WTC11 (cell line): ENCODE data around the gene SLC9A9. TPM values are rescaled to one million over a fixed set of nuclear protein-coding genes. Genes with fewer than 3 reads are reported as not detected.

Experiments
- ATAC-seq: fragments of 200-7000 bp; cut with Tn5 transposase; 2 replicates; pipeline ENCODE4 v1.10.0; 2021; ENCODE audit warnings: mild to moderate bottlenecking, moderate library complexity
- CTCF ChIA-PET: fragments of 300-600 bp; sonication (Branson Sonifier 250); formaldehyde crosslinking; loops from one replicate; lab custom pipeline; 2021; ENCODE audit warnings: antibody characterized with exemption; lab: Charles Lee
- POLR2A ChIA-PET: fragments of 350-600 bp; sonication (Branson Sonifier 250); formaldehyde crosslinking; loops from one replicate; lab custom pipeline; 2021; ENCODE audit warnings: antibody characterized with exemption; lab: Charles Lee
- DNase-seq: peaks from one replicate; pipeline ENCODE4 v3.0.0; 2021; ENCODE audit warnings: low spot score
- H3K27ac Mint-ChIP-seq: 2 replicates; pipeline ENCODE4 v1.8.0; 2021; ENCODE audit warnings: mixed read lengths
- H3K27me3 Mint-ChIP-seq: 2 replicates; pipeline ENCODE4 v1.8.0; 2021; ENCODE audit warnings: low read depth, mild to moderate bottlenecking, moderate library complexity, mixed read lengths
- H3K36me3 Mint-ChIP-seq: 2 replicates; pipeline ENCODE4 v1.8.0; 2021; ENCODE audit warnings: mixed read lengths
- H3K4me1 Mint-ChIP-seq: 2 replicates; pipeline ENCODE4 v1.8.0; 2022; ENCODE audit warnings: mixed read lengths
- H3K4me3 Mint-ChIP-seq: 2 replicates; pipeline ENCODE4 v1.8.0; 2021; ENCODE audit warnings: mild to moderate bottlenecking, moderate library complexity, mixed read lengths
- H3K9me3 Mint-ChIP-seq: 2 replicates; pipeline ENCODE4 v1.8.0; 2021; ENCODE audit warnings: mixed read lengths
- ATF3 ChIP-seq: sonication (generic); formaldehyde crosslinking; conservative IDR thresholded peaks from 2 replicates; pipeline ENCODE4 v1.8.1; 2022; ENCODE audit warnings: mild to moderate bottlenecking, missing genetic modification reagents
- CBFB ChIP-seq: sonication (generic); formaldehyde crosslinking; IDR thresholded peaks from 2 replicates; pipeline ENCODE4 v1.8.1; 2022; ENCODE audit warnings: mild to moderate bottlenecking, low read depth, missing genetic modification reagents
- CREM ChIP-seq: sonication (generic); formaldehyde crosslinking; IDR thresholded peaks from 2 replicates; pipeline ENCODE4 v1.8.1; 2022; ENCODE audit warnings: mild to moderate bottlenecking, missing genetic modification reagents, moderate library complexity
- ELF4 ChIP-seq: sonication (generic); formaldehyde crosslinking; IDR thresholded peaks from 2 replicates; pipeline ENCODE4 v1.8.1; 2022; ENCODE audit warnings: low read depth, mild to moderate bottlenecking, moderate library complexity, missing genetic modification reagents
- EMX1 ChIP-seq: fragments of 250-450 bp; sonication (Bioruptor Pico); IDR thresholded peaks from 2 replicates; pipeline ENCODE4 v1.8.0; 2021; ENCODE audit warnings: mild to moderate bottlenecking
- FOXP1 ChIP-seq: sonication (generic); formaldehyde crosslinking; IDR thresholded peaks from 2 replicates; pipeline ENCODE4 v1.8.0; 2022; ENCODE audit warnings: missing genetic modification reagents, mild to moderate bottlenecking, moderate library complexity, borderline replicate concordance
- IRF2 ChIP-seq: sonication (generic); formaldehyde crosslinking; IDR thresholded peaks from 2 replicates; pipeline ENCODE4 v1.8.0; 2022; ENCODE audit warnings: low read depth, missing genetic modification reagents, borderline replicate concordance
- PREB ChIP-seq: sonication (generic); formaldehyde crosslinking; IDR thresholded peaks from 2 replicates; pipeline ENCODE4 v1.8.1; 2022; ENCODE audit warnings: mild to moderate bottlenecking, missing genetic modification reagents, moderate library complexity, borderline replicate concordance
- SOX15 ChIP-seq: fragments of 250-450 bp; sonication (Bioruptor Pico); IDR thresholded peaks from 2 replicates; pipeline ENCODE4 v1.9.0; 2021; ENCODE audit warnings: mild to moderate bottlenecking
- SP1 ChIP-seq: sonication (generic); formaldehyde crosslinking; conservative IDR thresholded peaks from 2 replicates; pipeline ENCODE4 v1.8.1; 2022; ENCODE audit warnings: missing genetic modification reagents
- TP53 ChIP-seq: sonication (generic); formaldehyde crosslinking; IDR thresholded peaks from 2 replicates; pipeline ENCODE4 v1.8.1; 2023; ENCODE audit warnings: mild to moderate bottlenecking, missing genetic modification reagents
- ZMAT4 ChIP-seq: fragments of 250-450 bp; sonication (Bioruptor Pico); IDR thresholded peaks from 2 replicates; pipeline ENCODE4 v1.9.0; 2021; ENCODE audit warnings: mild to moderate bottlenecking
- ZNF121 ChIP-seq: sonication (generic); formaldehyde crosslinking; IDR thresholded peaks from 2 replicates; pipeline ENCODE4 v1.8.0; 2023; ENCODE audit warnings: missing genetic modification reagents
- ZNF671 ChIP-seq: fragments of 250-450 bp; sonication (Bioruptor Pico); IDR thresholded peaks from 2 replicates; pipeline ENCODE4 v1.8.0; 2021; ENCODE audit warnings: mild to moderate bottlenecking
- total RNA-seq: library from RNA; stranded (reverse); gene quantifications from 3 replicates; pipeline ENCODE4 v1.2.3, GENCODE V29; 2021
- TF ChIP-seq, protein P1 (sequence below): sonication (generic); formaldehyde crosslinking; IDR thresholded peaks from 2 replicates; pipeline ENCODE4 v1.8.1; 2023; ENCODE audit warnings: mild to moderate bottlenecking, missing genetic modification reagents
- TF ChIP-seq, protein P2 (sequence below): fragments of 200-600 bp; IDR thresholded peaks from 2 replicates; pipeline ENCODE4 v1.8.0; 2022; ENCODE audit warnings: antibody characterized with exemption

Gene SLC9A9
- total RNA-seq, 1 experiment from 2014 or later = 1.2 TPM

DNA sequence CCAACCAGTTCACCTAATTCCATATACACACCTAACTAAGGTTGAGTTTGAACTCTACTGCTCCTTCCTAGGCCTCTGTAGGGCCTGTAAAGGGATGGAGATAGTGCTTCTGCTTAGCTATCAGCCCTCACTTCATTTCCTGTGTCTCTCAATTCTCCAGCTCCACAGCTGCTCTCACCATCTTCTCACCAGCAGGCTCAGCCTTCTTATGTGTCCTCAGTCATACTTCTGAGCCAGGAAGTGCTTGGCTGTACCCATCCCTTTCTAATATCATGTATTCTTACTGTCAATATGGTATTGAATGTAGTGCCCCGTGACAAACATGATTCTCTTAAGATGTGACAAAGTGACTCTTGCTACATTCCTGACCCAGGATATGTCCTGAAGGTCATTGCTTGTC lies 116.9 kb downstream of the SLC9A9 start (continued):
- TF ChIP-seq IRF2 (CRISPR knock-in tag) (no peak), EMX1 (CRISPR knock-in tag) (no peak), ELF4 (no peak), ATF3 (no peak), SOX15 (CRISPR knock-in tag) (no peak), ZMAT4 (no peak), TP53 (no peak)
- TF ChIP-seq, protein P1, sequence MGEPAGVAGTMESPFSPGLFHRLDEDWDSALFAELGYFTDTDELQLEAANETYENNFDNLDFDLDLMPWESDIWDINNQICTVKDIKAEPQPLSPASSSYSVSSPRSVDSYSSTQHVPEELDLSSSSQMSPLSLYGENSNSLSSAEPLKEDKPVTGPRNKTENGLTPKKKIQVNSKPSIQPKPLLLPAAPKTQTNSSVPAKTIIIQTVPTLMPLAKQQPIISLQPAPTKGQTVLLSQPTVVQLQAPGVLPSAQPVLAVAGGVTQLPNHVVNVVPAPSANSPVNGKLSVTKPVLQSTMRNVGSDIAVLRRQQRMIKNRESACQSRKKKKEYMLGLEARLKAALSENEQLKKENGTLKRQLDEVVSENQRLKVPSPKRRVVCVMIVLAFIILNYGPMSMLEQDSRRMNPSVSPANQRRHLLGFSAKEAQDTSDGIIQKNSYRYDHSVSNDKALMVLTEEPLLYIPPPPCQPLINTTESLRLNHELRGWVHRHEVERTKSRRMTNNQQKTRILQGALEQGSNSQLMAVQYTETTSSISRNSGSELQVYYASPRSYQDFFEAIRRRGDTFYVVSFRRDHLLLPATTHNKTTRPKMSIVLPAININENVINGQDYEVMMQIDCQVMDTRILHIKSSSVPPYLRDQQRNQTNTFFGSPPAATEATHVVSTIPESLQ (CRISPR knock-in tag) = no peak

GRCh38 chr3:143727391-143727790 lies 120.9 kb downstream of the SLC9A9 start:
- CTCF ChIA-PET = no interaction called here
- POLR2A ChIA-PET = no interaction called here
- Mint-ChIP-seq H3K9me3 (peaks cover 11% of the 10 kb centered on the region), H3K27ac (no peak overlapping the region), H3K4me1 (no peaks in the 10 kb centered on the region), H3K27me3 (no peaks in the 10 kb centered on the region), H3K4me3 (no peak overlapping the region), H3K36me3 (no peaks in the 10 kb centered on the region)
- no peak for TF ChIP-seq ZNF121 (CRISPR knock-in tag)
- DNase-seq (no peak), ATAC-seq (no peak)

- H3K36me3 Mint-ChIP-seq = no peaks in the 10 kb centered on the region
- no peak overlapping the region for H3K4me3 Mint-ChIP-seq
- no peak overlapping the region for H3K27ac Mint-ChIP-seq
- H3K9me3 Mint-ChIP-seq = peaks cover 11% of the 10 kb centered on the region
- CTCF ChIA-PET = no interaction called here
- DNase-seq = no peak
- POLR2A ChIA-PET = no interaction called here
- H3K4me1 Mint-ChIP-seq = no peaks in the 10 kb centered on the region
- TF ChIP-seq, protein P2, sequence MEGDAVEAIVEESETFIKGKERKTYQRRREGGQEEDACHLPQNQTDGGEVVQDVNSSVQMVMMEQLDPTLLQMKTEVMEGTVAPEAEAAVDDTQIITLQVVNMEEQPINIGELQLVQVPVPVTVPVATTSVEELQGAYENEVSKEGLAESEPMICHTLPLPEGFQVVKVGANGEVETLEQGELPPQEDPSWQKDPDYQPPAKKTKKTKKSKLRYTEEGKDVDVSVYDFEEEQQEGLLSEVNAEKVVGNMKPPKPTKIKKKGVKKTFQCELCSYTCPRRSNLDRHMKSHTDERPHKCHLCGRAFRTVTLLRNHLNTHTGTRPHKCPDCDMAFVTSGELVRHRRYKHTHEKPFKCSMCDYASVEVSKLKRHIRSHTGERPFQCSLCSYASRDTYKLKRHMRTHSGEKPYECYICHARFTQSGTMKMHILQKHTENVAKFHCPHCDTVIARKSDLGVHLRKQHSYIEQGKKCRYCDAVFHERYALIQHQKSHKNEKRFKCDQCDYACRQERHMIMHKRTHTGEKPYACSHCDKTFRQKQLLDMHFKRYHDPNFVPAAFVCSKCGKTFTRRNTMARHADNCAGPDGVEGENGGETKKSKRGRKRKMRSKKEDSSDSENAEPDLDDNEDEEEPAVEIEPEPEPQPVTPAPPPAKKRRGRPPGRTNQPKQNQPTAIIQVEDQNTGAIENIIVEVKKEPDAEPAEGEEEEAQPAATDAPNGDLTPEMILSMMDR = no peak
- TF ChIP-seq IRF2 (CRISPR knock-in tag) (no peak), CREM (CRISPR knock-in tag) (no peak), CBFB (CRISPR knock-in tag) (no peak), PREB (CRISPR knock-in tag) (no peak)
- no peaks in the 10 kb centered on the region for H3K27me3 Mint-ChIP-seq
- ATAC-seq = no peak
These were observed 121.5 kb downstream of the SLC9A9 start for GRCh38 chr3:143726727-143727126.

DNA sequence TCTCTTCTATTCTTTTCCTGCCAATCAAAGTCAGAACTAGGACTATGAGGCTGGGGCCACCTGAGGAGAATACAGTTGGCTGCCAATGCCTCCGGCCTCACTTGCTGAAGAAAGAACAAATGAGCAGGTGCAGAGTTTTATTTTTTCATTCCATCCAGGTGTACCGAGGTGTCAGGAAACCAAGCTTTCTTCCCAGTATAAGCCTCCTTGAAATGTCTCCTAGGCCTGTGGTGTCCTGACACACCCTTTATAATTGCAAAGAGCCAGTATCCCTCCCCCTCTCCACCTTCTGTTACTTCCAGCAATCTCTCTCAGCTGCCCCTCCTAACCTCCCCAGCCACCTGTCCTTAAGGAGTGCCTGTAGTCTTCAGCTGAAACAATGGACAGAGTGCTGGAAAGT lies 127.9 kb downstream of the SLC9A9 start:
- Mint-ChIP-seq H3K9me3 (peaks cover 11% of the 10 kb centered on the region), H3K4me3 (no peak overlapping the region), H3K36me3 (no peaks in the 10 kb centered on the region), H3K4me1 (peaks cover 2% of the 10 kb centered on the region), H3K27me3 (no peaks in the 10 kb centered on the region), H3K27ac (no peak overlapping the region)
- TF ChIP-seq SP1 (CRISPR knock-in tag) (no peak), ZNF671 (CRISPR knock-in tag) (no peak), ATF3 (no peak), FOXP1 (CRISPR knock-in tag) (no peak)
- ATAC-seq (no peak), DNase-seq (no peak)
- POLR2A ChIA-PET = interaction anchor here (0.6 kb wide), 1 partner anchor 114 kb away, joined by 6 read pairs; no protein-coding TSS in a partner anchor
- CTCF ChIA-PET = no interaction called here
